Uterus (tissue), 4 donors: Measurements from ENCODE around the gene DGAT2. TPM values are rescaled to one million over a fixed set of nuclear protein-coding genes. Genes with fewer than 3 reads are reported as not detected.

ENCODE experiments used
- DNase-seq, 2 donors: peaks; one replicate each; pipeline ENCODE4 v3.0.0-alpha.2; 2019 to 2020
- H3K27ac ChIP-seq, 2 donors: fragments of 200-600 bp; sonication (generic); 1 replicate in 1 of 2; 2 replicates in 1 of 2; pipeline ENCODE4 v1.5.1; 2016 to 2018
- H3K27me3 ChIP-seq, 2 donors: fragments of 200-600 bp; sonication (generic); one replicate each; pipeline ENCODE4 v1.5.1; 2018 to 2019; ENCODE audit warnings: control low read depth in 1 of 2
- H3K36me3 ChIP-seq, 2 donors: fragments of 200-600 bp; sonication (generic); one replicate each; pipeline ENCODE4 v1.5.1; 2019; ENCODE audit warnings: control low read depth in 1 of 2
- H3K4me1 ChIP-seq, 2 donors: fragments of 200-600 bp; sonication (generic); one replicate each; pipeline ENCODE4 v1.5.1; 2018 to 2019; ENCODE audit warnings: control low read depth in 1 of 2
- H3K4me3 ChIP-seq, 2 donors: fragments of 200-600 bp; sonication (generic); 1 replicate in 1 of 2; 2 replicates in 1 of 2; pipeline ENCODE4 v1.5.1; 2018 to 2019; ENCODE audit warnings: mild to moderate bottlenecking in 1 of 2
- H3K9me3 ChIP-seq, 2 donors: fragments of 200-600 bp; sonication (generic); one replicate each; pipeline ENCODE4 v1.5.1; 2019; ENCODE audit warnings: control low read depth in 1 of 2
- POLR2A ChIP-seq, 2 donors: fragments of 450-650 bp; IDR thresholded peaks; one replicate each; pipeline ENCODE4 v1.6.1; 2016; ENCODE audit warnings: antibody characterized with exemption in 2 of 2, mild to moderate bottlenecking in 1 of 2, moderate library complexity in 1 of 2
- intact Hi-C: fragments of 100-400 bp; cut with DNase I; formaldehyde crosslinking; loops from one replicate; pipeline ENCODE4 v1.15.1; 2023; ENCODE audit warnings: low total_unique reads
- total RNA-seq, 4 donors: library from RNA; depleted of rRNA in 3 of 4; stranded (reverse); fragments of >200 nt in 3 of 4; gene quantifications; one replicate each; pipeline versions ENCODE4 v1.1.0 to v1.2.4, GENCODE V29; 2014 to 2023
- TF ChIP-seq, protein P1 (sequence below), 4 experiments: fragments of 200-600 bp in 2 of 4; fragments of 450-650 bp in 2 of 4; sonication (generic) in 2 of 4; IDR thresholded peaks; one replicate each; pipeline ENCODE4 v1.5.1; 2016 to 2019; ENCODE audit warnings: antibody characterized with exemption in 4 of 4, mild to moderate bottlenecking in 2 of 4, moderate library complexity in 1 of 4
- donor health status: DM: yes; HTN: yes; CAD: no.

DGAT2 gene
- total RNA-seq, 4 donors from 2014 or later: 0.29 to 1.5 (median 1.5) TPM; not detected in 1

DNA sequence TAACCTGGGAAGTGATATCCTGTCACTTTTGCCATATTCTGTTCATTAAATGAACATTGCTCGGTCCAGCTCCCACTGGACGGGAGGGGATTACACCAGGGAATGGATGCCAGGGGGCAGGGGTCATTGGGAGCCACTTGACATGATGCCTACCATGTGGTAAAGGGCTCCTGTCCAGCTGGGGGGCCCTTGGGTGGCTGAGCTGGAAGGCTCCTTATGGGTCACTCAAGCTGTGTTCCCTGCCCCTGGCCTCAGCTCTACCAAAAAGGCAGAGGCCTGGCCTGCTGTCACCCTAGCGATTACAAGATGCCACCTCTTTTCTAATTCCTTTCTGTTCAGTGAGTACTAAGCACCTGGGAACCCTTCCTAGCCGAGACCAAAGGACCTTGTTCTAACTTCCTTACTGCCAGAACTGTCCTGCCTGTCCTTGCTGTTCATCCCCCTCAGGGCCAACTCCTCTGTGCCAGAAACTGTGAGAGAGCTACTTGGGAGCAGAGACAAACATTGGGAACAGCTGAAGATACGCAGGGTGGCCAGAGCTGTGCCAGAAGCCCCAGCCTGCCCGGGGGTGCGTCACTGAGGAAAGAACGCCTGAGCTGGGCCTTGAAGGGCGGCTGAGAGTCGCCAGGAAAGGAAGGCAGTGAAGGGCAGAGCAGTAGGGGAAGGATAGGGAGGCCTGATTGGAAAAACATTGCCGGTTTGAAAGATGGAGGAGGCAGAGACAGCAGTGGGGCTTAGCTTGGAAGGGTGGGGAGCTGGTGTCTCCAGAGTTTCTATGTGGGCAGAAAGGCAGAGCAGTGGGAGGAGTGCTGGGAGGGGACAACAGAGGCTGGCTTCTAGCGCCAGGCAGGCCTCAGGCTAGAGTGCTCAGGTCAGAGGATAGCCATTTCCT lies 33.7 kb downstream of the DGAT2 start:
- intact Hi-C loops: loop anchor here (5.0 kb wide), 1 partner anchor 65 kb away; no protein-coding TSS in a partner anchor

DNA sequence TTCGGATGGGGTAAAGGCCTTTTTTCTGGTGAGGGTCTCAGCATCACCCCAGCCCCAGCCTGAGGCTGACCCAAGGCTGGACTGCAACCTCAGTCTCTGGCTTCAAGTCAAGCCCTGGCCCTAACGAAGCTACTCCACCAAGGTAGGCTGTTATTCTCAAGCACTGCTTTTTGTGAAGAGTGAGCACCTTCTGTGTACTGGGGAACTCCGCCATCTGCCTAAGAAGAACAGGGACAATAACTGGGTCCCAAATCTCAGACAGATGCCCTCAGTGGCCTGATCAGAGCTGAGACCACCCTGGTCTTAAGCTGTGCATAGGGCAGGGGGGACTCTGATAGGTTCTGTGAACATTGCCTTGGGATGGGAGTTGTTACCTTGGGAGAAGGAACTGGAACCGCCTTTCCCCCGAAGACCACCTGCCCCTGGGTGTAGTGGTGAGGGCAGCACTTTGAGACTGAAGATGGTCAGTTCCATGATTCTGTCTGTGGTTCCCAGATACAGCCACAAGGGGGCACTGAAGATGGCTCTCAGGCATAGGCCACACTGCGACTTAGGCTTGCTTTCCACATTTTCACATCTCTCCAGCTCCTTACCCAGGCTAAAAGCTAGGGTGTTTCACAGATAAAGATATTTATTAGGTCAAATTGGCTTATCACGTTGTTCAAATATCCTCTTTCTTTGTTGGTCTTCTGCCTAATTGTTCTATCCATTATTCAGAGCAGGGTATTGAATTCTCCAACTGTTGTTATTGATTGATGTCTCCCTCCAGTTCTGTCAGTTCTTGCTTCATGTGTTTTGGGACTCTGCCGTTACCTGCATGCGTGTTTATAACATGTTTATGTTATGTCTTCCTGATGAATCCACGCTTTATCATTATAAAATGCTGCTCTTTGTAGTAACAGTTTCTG lies 34.6 kb downstream of the DGAT2 start:
- peak; percentile 71 to 76 for DNase-seq
- no peak overlapping the region for H3K27ac ChIP-seq
- no peak overlapping the region for H3K4me3 ChIP-seq
- no peaks in the 10 kb centered on the region for H3K9me3 ChIP-seq
- no peaks in the 10 kb centered on the region for H3K27me3 ChIP-seq
- no peaks in the 10 kb centered on the region for H3K36me3 ChIP-seq
- TF ChIP-seq, protein P1, sequence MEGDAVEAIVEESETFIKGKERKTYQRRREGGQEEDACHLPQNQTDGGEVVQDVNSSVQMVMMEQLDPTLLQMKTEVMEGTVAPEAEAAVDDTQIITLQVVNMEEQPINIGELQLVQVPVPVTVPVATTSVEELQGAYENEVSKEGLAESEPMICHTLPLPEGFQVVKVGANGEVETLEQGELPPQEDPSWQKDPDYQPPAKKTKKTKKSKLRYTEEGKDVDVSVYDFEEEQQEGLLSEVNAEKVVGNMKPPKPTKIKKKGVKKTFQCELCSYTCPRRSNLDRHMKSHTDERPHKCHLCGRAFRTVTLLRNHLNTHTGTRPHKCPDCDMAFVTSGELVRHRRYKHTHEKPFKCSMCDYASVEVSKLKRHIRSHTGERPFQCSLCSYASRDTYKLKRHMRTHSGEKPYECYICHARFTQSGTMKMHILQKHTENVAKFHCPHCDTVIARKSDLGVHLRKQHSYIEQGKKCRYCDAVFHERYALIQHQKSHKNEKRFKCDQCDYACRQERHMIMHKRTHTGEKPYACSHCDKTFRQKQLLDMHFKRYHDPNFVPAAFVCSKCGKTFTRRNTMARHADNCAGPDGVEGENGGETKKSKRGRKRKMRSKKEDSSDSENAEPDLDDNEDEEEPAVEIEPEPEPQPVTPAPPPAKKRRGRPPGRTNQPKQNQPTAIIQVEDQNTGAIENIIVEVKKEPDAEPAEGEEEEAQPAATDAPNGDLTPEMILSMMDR (IDR thresholded peaks at IDR 0.05): peak; percentile 84 to 94 (median 87)
- no peak for TF ChIP-seq POLR2A (IDR thresholded peaks at IDR 0.05)
- intact Hi-C loops: loop anchor here (5.0 kb wide), 1 partner anchor 64 kb away; no protein-coding TSS in a partner anchor
- no peaks in the 10 kb centered on the region for H3K4me1 ChIP-seq

More for the DNA sequence above, 33.7 kb downstream of the DGAT2 start:
- Histone ChIP-seq H3K9me3 (no peaks in the 10 kb centered on the region), H3K4me3 (no peak overlapping the region), H3K36me3 (no peaks in the 10 kb centered on the region), H3K27me3 (no peaks in the 10 kb centered on the region), H3K27ac (no peak overlapping the region), H3K4me1 (no peaks in the 10 kb centered on the region)
- no peak for DNase-seq
- TF ChIP-seq, protein P1 (IDR thresholded peaks at IDR 0.05): no peak
- no peak for TF ChIP-seq POLR2A (IDR thresholded peaks at IDR 0.05)

- Histone ChIP-seq H3K4me1 (peaks cover 0 to 2% of the 10 kb centered on the region in 2 donors), H3K9me3 (no peaks in the 10 kb centered on the region), H3K27me3 (no peaks in the 10 kb centered on the region), H3K27ac (no peak overlapping the region), H3K4me3 (no peak overlapping the region), H3K36me3 (no peaks in the 10 kb centered on the region)
- intact Hi-C loops: no loop called here
- TF ChIP-seq, protein P1 (IDR thresholded peaks at IDR 0.05): no peak
- no peak for TF ChIP-seq POLR2A (IDR thresholded peaks at IDR 0.05)
- DNase-seq: no peak
Observed at GRCh38 chr11:75809111-75809510, 40.5 kb downstream of the DGAT2 start.

DNA sequence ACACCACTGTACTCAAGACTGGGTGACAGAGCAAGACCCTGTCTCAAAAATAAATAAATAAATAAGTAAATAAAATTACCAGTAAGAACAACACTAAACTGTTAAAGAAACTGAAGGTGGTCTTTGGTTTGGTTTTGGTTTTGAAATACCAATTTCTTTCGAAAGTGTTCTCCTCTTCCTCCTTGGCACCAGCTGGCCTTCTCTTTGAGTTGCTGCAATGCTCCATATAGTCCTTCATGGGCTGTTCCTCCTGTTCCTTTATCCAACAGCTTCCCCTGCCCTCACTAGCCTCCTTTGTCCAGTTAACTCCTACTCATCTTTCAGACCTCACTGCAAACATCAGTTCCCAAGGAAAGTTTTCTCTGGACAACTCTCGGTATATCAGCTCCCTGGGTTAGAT lies 41.4 kb downstream of the DGAT2 start:
- intact Hi-C loops: no loop called here
- H3K4me3 ChIP-seq: no peak overlapping the region
- DNase-seq: no peak
- TF ChIP-seq, protein P1 (IDR thresholded peaks at IDR 0.05): no peak
- TF ChIP-seq POLR2A (IDR thresholded peaks at IDR 0.05): no peak
- peaks cover 0 to 4% of the 10 kb centered on the region in 2 donors for H3K4me1 ChIP-seq
- H3K27ac ChIP-seq: no peak overlapping the region
- no peaks in the 10 kb centered on the region for H3K27me3 ChIP-seq
- H3K36me3 ChIP-seq: no peaks in the 10 kb centered on the region
- H3K9me3 ChIP-seq: no peaks in the 10 kb centered on the region
